GM08714 (cell line): ENCODE results near the gene AGBL5.

Experiments
- H3K4me3 ChIP-seq: fragments of 200-500 bp; sonication (Bioruptor generic); 2 replicates; pipeline ENCODE4 v1.5.1; 2014; ENCODE audit warnings: mild to moderate bottlenecking, low read length, inconsistent platforms
- ZNF274 ChIP-seq: IDR thresholded peaks from 2 replicates; pipeline ENCODE4 v1.6.1; 2012; ENCODE audit warnings: mild to moderate bottlenecking, low read depth, low read length

The AGBL5 gene

DNA sequence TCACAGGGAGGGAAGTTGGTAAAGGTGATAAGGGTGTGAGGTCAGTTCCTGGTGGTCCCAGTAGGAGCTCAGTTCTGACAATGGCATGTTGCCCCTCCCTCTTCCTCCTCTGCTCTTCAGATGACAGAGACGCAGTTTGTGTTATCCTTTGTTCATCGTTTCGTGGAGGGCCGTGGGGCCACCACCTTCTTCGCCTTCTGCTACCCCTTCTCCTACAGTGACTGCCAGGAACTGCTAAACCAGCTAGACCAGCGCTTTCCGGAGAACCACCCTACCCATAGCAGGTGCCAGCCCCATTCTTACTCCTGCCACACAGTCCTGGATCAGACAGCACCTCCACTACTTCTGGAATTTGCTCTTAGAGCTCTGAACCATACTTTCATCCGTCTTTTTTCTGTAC, 2.3 kb downstream of the AGBL5 start:
- H3K4me3 ChIP-seq, result no peak overlapping the region
- no peak for TF ChIP-seq ZNF274

- H3K4me3 ChIP-seq, result no peak overlapping the region
- no peak for TF ChIP-seq ZNF274
Observed at GRCh38 chr2:27054721-27055120, 3.3 kb downstream of the AGBL5 start.

DNA sequence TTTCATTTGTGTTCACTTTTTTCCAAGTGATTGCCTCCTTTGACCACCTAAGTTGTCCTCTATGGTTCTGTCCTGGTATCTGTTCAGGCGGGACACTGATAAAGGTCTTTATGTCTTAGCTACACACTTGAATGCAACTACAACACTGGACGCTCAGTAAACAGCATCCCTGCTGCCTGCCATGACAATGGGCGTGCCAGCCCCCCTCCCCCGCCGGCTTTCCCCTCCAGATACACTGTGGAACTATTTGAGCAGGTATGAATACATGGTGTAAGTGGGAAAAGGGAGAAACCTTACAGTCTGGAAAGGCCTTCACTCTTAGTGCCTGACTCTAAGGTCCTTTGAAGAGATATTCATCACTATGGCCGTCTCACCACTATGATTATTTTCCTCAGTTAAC, 5.7 kb downstream of the AGBL5 start:
- TF ChIP-seq ZNF274, result no peak
- H3K4me3 ChIP-seq, result no peak overlapping the region

DNA sequence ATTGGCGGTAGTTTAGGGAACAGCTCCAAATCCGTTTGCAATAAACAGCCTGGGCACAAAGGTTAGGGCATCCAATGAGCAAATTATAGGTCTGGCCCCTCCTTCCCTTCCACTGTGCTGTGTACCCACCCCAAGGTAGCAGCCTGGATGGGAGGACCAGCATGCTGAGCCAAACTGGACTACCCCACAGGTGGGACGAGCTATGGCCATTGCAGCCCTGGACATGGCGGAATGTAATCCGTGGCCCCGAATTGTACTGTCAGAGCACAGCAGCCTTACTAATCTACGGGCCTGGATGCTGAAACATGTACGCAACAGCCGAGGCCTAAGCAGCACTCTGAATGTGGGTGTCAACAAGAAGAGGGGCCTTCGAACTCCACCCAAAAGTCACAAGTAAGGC, 6.7 kb downstream of the AGBL5 start:
- TF ChIP-seq ZNF274, result no peak
- no peak overlapping the region for H3K4me3 ChIP-seq

- TF ChIP-seq ZNF274, result no peak
- H3K4me3 ChIP-seq, result no peak overlapping the region
Observed at GRCh38 chr2:27059141-27059820, 7.8 kb downstream of the AGBL5 start.

DNA sequence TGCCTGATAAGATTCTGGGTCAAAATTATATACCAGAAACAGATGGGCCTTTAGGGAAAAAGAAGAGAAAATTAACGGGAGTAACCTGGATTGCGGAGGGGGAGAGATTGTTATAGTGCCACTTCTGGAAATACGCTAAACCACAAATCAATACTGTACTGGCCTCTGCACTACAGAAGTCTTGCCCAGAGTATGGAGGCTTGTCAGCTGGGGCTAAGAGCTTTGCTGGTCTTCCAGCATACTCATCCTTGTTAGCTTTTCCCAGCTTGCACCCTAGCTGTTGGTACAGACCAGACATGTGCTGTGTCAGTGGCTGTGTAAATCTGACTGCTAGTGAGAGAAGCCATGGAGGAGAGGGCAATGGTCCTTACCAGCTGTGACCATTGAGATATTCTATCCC, 8.9 kb downstream of the AGBL5 start:
- TF ChIP-seq ZNF274, result no peak
- H3K4me3 ChIP-seq, result no peak overlapping the region

DNA sequence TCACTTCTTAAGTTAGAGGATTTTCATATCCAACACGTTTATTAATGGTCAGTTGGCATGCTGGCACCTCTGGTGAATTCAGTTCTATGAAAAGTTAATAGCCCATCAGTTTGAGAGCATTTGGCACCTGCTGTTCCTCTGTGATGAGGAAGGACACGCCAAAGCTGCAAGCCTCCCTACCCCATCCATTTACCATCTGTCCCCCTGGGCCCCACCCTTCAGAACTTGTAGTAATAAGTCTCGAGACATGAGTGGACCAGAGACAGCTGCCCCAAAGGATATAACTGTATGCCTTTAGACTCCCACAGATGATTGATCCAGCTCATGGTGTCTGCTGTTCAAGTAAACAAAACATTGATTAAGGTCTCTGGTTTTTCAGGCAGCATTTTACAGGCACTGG, 13.7 kb downstream of the AGBL5 start:
- no peak for TF ChIP-seq ZNF274

DNA sequence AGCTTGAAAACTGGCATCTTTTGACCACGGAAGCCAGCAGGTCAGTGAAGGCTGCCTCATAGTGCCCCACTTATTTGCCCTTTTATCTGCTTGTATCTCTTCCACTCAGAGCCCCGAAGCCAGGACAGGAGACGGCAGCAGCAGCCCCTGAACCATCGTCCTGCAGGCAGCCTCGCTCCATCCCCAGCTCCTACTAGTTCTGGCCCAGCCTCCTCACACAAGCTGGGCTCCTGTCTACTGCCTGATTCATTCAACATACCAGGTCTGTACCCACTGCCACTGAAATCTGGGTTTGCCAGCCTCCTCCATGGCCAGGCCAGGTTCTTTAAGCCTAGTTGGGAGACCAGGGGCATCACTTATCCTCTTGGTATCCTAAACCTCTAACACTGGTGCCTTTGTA, 15.9 kb downstream of the AGBL5 start:
- H3K4me3 ChIP-seq, result no peak overlapping the region
- TF ChIP-seq ZNF274, result no peak

More for the DNA sequence above, 13.7 kb downstream of the AGBL5 start:
- no peak overlapping the region for H3K4me3 ChIP-seq

- no peak overlapping the region for H3K4me3 ChIP-seq
- TF ChIP-seq ZNF274, result no peak
Observed at GRCh38 chr2:27069436-27069835, 18.0 kb downstream of the AGBL5 start.

- TF ChIP-seq ZNF274, result no peak
- peak overlapping the region; percentile 96 for H3K4me3 ChIP-seq
Observed at GRCh38 chr2:27069961-27070618, 18.6 kb downstream of the AGBL5 start.

- no peak for TF ChIP-seq ZNF274
- H3K4me3 ChIP-seq, result peak overlapping the region; percentile 96
Observed at GRCh38 chr2:27070653-27071276, 19.3 kb downstream of the AGBL5 start.

DNA sequence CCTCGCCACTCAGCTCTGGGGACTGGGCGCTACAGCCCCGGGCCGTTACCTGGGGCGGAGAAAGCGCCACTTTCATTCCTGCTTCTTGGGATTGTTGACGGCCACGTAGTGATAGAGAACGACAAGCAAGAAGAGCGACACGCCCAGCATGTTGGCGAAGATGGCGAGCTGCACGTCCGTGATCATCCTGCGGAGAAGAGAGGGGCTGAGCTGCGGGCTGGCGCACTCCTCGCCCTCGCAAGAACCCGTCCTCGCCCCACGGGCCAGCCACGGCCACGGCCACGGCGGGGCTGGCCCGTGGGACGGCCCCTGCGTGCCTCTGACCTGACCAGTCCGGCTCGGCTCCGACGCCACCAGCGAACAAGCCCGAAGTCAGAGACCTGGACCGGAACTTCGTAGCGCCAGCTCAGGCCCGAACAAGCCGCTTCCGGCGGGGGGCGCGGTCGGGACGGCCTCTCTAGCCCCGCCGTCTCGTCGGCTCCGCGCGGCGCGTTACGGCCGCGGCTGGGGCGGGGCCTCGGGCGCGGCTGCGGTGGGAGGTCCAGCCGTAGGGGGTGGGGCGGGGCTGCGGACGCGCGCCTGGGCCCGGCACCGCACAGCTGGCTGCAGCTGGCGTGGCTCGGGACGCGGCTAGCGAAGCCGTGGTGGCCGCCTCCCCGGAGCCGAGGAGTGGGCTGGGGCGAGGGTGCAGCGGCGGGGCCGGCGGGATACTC, 20.0 kb downstream of the AGBL5 start, which contains the start of gene OST4:
Gene OST4, minus strand, starts transcription at position 378 of the 713 bp plus-strand sequence.
- H3K4me3 ChIP-seq, result peak within 1 kb of the TSS; percentile 96
- no peak for TF ChIP-seq ZNF274

GRCh38 chr2:27071990-27072830, 20.7 kb downstream of the AGBL5 start:
- TF ChIP-seq ZNF274, result no peak

More at GRCh38 chr2:27071990-27072830, 20.7 kb downstream of the AGBL5 start:
- peak overlapping the region; percentile 69; the same call in 1 of the 2 replicates for H3K4me3 ChIP-seq
